GM10248 (cell line): ENCODE measurements around the gene FBXO42.

Source experiments
- CTCF ChIA-PET: fragments of 300-600 bp; sonication (Branson Sonifier 250); formaldehyde crosslinking; extraction: SDS; loops from one replicate; lab custom pipeline; 2021; ENCODE audit warnings: antibody characterized with exemption; lab: Yijun Ruan, JAX
- POLR2A ChIA-PET: fragments of 350-650 bp; sonication (Branson Sonifier 250); formaldehyde crosslinking; extraction: SDS; loops from one replicate; lab custom pipeline; 2020; ENCODE audit warnings: antibody characterized with exemption; lab: Yijun Ruan, JAX
- DNase-seq: peaks from one replicate; pipeline ENCODE4 v3.0.0; 2012; ENCODE audit errors: extremely low spot score
- CTCF ChIP-seq: IDR thresholded peaks from 2 replicates; pipeline ENCODE4 v1.5.1; 2012; ENCODE audit warnings: mild to moderate bottlenecking, low read depth; ENCODE audit errors: extremely low read depth, missing control alignments, control extremely low read depth

The FBXO42 gene

GRCh38 chr1:16334655-16335340 is 17.5 kb downstream of the FBXO42 start:
- no peak for TF ChIP-seq CTCF
- ChIA-PET CTCF (interaction anchor here (1.2 kb wide), 1 partner anchor 10 kb away, joined by 3 read pairs; no protein-coding TSS in a partner anchor), POLR2A (interaction anchor here (0.7 kb wide), 1 partner anchor 9 kb away, joined by 8 read pairs; no protein-coding TSS in a partner anchor)
- DNase-seq: no peak

- no peak for DNase-seq
- POLR2A ChIA-PET: no interaction called here
- no peak for TF ChIP-seq CTCF
- CTCF ChIA-PET: interaction anchor here (1.3 to 1.8 kb wide), 3 partner anchors 12 to 36 kb away, joined by 3 to 5 read pairs (median 4); no protein-coding TSS in a partner anchor
These were observed 25.4 kb downstream of the FBXO42 start for GRCh38 chr1:16326833-16327404.

GRCh38 chr1:16324456-16324890 is 27.8 kb downstream of the FBXO42 start:
- ChIA-PET CTCF (no interaction called here), POLR2A (no interaction called here)
- no peak for DNase-seq
- no peak for TF ChIP-seq CTCF

GRCh38 chr1:16321176-16321867 is 31.0 kb downstream of the FBXO42 start:
- POLR2A ChIA-PET: no interaction called here
- CTCF ChIA-PET: interaction anchor here (0.8 to 1.9 kb wide), 3 partner anchors 9 to 77 kb away, joined by 3 read pairs; no protein-coding TSS in a partner anchor
- no peak for TF ChIP-seq CTCF
- DNase-seq: no peak

- DNase-seq: no peak
- TF ChIP-seq CTCF: no peak
- CTCF ChIA-PET: interaction anchor here (0.9 kb wide), 1 partner anchor 45 kb away, joined by 3 read pairs; no protein-coding TSS in a partner anchor
- POLR2A ChIA-PET: no interaction called here
These were observed 33.7 kb downstream of the FBXO42 start for GRCh38 chr1:16318555-16318954.

GRCh38 chr1:16315437-16315836 is 36.8 kb downstream of the FBXO42 start:
- CTCF ChIA-PET: interaction anchor here (1.0 to 1.3 kb wide), 2 partner anchors 9 to 12 kb away, joined by 3 read pairs; no protein-coding TSS in a partner anchor
- POLR2A ChIA-PET: no interaction called here
- TF ChIP-seq CTCF: no peak
- DNase-seq: no peak
